RWPE2 (cell line): ENCODE data around the gene ENPP7.
A peak's percentile ranks its signal among the peaks of the same experiment; 100 is the strongest.

Experiments
- ATAC-seq: fragments of 200-7000 bp; cut with Tn5 transposase; 3 replicates; pipeline ENCODE4 v1.9.1; 2021; ENCODE audit warnings: low read depth
- DNase-seq: peaks from one replicate; pipeline ENCODE4 v3.0.0-alpha.2; 2020; ENCODE audit warnings: low spot score
- H3K27ac ChIP-seq: fragments of 450-650 bp; 2 replicates; pipeline ENCODE4 v1.5.1; 2017; ENCODE audit warnings: mild to moderate bottlenecking; ENCODE audit not compliant: poor library complexity, severe bottlenecking
- H3K27me3 ChIP-seq: fragments of 250-450 bp; sonication (Bioruptor Pico); 2 replicates; pipeline ENCODE4 v1.5.1; 2021; ENCODE audit warnings: mild to moderate bottlenecking, moderate library complexity; ENCODE audit not compliant: insufficient read depth, poor library complexity, severe bottlenecking
- H3K36me3 ChIP-seq: fragments of 250-450 bp; sonication (Bioruptor Pico); 2 replicates; pipeline ENCODE4 v1.5.1; 2020; ENCODE audit warnings: low read depth, mild to moderate bottlenecking, moderate library complexity
- H3K4me1 ChIP-seq: fragments of 250-450 bp; sonication (Bioruptor Pico); 2 replicates; pipeline ENCODE4 v1.5.1; 2021; ENCODE audit warnings: mild to moderate bottlenecking, moderate library complexity; ENCODE audit not compliant: insufficient read depth, poor library complexity, severe bottlenecking
- H3K4me3 ChIP-seq: fragments of 250-450 bp; sonication (Bioruptor Pico); 2 replicates; pipeline ENCODE4 v1.5.1; 2021; ENCODE audit warnings: mild to moderate bottlenecking, moderate library complexity; ENCODE audit not compliant: severe bottlenecking
- H3K9me3 ChIP-seq: fragments of 250-450 bp; sonication (Bioruptor Pico); 2 replicates; pipeline ENCODE4 v1.5.1; 2021; ENCODE audit warnings: mild to moderate bottlenecking, moderate library complexity; ENCODE audit not compliant: severe bottlenecking
- CTCF ChIP-seq: fragments of 450-650 bp; IDR thresholded peaks from one replicate; pipeline ENCODE4 v1.5.1; 2017; ENCODE audit warnings: mild to moderate bottlenecking, moderate library complexity; ENCODE audit not compliant: poor library complexity, severe bottlenecking

ENPP7 gene

GRCh38 chr17:79706931-79707850, 23.6 kb upstream of the ENPP7 start:
- no peaks in the 10 kb centered on the region for H3K4me1 ChIP-seq
- ATAC-seq (no peak), DNase-seq (peak; percentile 56)
- no peaks in the 10 kb centered on the region for H3K36me3 ChIP-seq
- H3K4me3 ChIP-seq, result no peak overlapping the region
- H3K9me3 ChIP-seq, result no peaks in the 10 kb centered on the region
- no peaks in the 10 kb centered on the region for H3K27me3 ChIP-seq
- no peak for TF ChIP-seq CTCF
- H3K27ac ChIP-seq, result no peak overlapping the region

- Histone ChIP-seq H3K36me3 (no peaks in the 10 kb centered on the region), H3K27ac (no peak overlapping the region), H3K4me1 (no peaks in the 10 kb centered on the region), H3K4me3 (no peak overlapping the region), H3K27me3 (no peaks in the 10 kb centered on the region), H3K9me3 (no peaks in the 10 kb centered on the region)
- DNase-seq (no peak), ATAC-seq (peak; percentile 59; the same call in 2 of the 3 replicates)
- peak; percentile 76 for TF ChIP-seq CTCF
Observed at GRCh38 chr17:79707931-79708891, 22.5 kb upstream of the ENPP7 start.

- Histone ChIP-seq H3K4me3 (no peak overlapping the region), H3K27ac (no peak overlapping the region), H3K4me1 (no peaks in the 10 kb centered on the region), H3K9me3 (no peaks in the 10 kb centered on the region), H3K36me3 (no peaks in the 10 kb centered on the region), H3K27me3 (no peaks in the 10 kb centered on the region)
- TF ChIP-seq CTCF, result no peak
- DNase-seq (no peak), ATAC-seq (no peak)
Observed at GRCh38 chr17:79711715-79712305, 18.9 kb upstream of the ENPP7 start.

GRCh38 chr17:79713391-79713790, 17.4 kb upstream of the ENPP7 start:
- DNase-seq, result no peak
- Histone ChIP-seq H3K27me3 (no peaks in the 10 kb centered on the region), H3K4me1 (no peaks in the 10 kb centered on the region), H3K4me3 (no peak overlapping the region), H3K9me3 (no peaks in the 10 kb centered on the region), H3K36me3 (no peaks in the 10 kb centered on the region), H3K27ac (no peak overlapping the region)
- no peak for ATAC-seq
- no peak for TF ChIP-seq CTCF
